Osteoblast (primary cell): ENCODE results near the gene THAP3. TPM values are rescaled to one million over a fixed set of nuclear protein-coding genes. Genes with fewer than 3 reads are reported as not detected.
A peak's percentile ranks its signal among the peaks of the same experiment; 100 is the strongest.
"Not testable (repeated sequence)": the region's sequence is repeated elsewhere in the genome, so short reads cannot be mapped to it uniquely, and the experiment has no call there.

Experiments used
- DNase-seq: peaks from one replicate; pipeline ENCODE4 v3.0.0; 2011; ENCODE audit warnings: low spot score, mixed read lengths; ENCODE audit not compliant: insufficient read length; ENCODE audit errors: missing footprints
- H2AFZ ChIP-seq: 2 replicates; pipeline ENCODE4 v1.6.0; 2011; ENCODE audit warnings: mild to moderate bottlenecking, low read length
- H3K27ac ChIP-seq: 2 replicates; pipeline ENCODE4 v1.5.1; 2011; ENCODE audit warnings: mild to moderate bottlenecking, low read depth, low read length, moderate library complexity
- H3K27me3 ChIP-seq: 2 replicates; pipeline ENCODE4 v1.6.0; 2012; ENCODE audit warnings: mild to moderate bottlenecking, control low read depth, inconsistent platforms, low read length, moderate library complexity; ENCODE audit not compliant: insufficient read depth
- H3K36me3 ChIP-seq: 2 replicates; pipeline ENCODE4 v1.5.1; 2011; ENCODE audit warnings: mild to moderate bottlenecking, low read length, control low read depth, moderate library complexity; ENCODE audit not compliant: insufficient read depth
- H3K4me1 ChIP-seq: 2 replicates; pipeline ENCODE4 v1.5.1; 2011; ENCODE audit warnings: mild to moderate bottlenecking, low read length, control low read depth, moderate library complexity; ENCODE audit not compliant: insufficient read depth
- H3K4me2 ChIP-seq: 2 replicates; pipeline ENCODE4 v1.6.0; 2011; ENCODE audit warnings: mild to moderate bottlenecking, low read length; ENCODE audit not compliant: insufficient read depth
- H3K4me3 ChIP-seq: fragments of 200-600 bp; sonication (generic); 3 replicates; pipeline ENCODE4 v1.5.1; 2012; ENCODE audit warnings: mild to moderate bottlenecking, low read length, inconsistent platforms; ENCODE audit not compliant: insufficient read depth
- H3K79me2 ChIP-seq: 2 replicates; pipeline ENCODE4 v1.6.0; 2012; ENCODE audit warnings: mild to moderate bottlenecking, low read length, control low read depth, inconsistent platforms; ENCODE audit not compliant: insufficient read depth
- H3K9me3 ChIP-seq: 2 replicates; pipeline ENCODE4 v1.5.1; 2011; ENCODE audit warnings: low read depth, low read length, control low read depth
- H4K20me1 ChIP-seq: 2 replicates; pipeline ENCODE4 v1.6.0; 2012; ENCODE audit warnings: mild to moderate bottlenecking, low read length, control low read depth; ENCODE audit not compliant: insufficient read depth
- CTCF ChIP-seq: IDR thresholded peaks from 2 replicates; pipeline ENCODE4 v1.5.1; 2011; ENCODE audit warnings: mild to moderate bottlenecking, low read depth, low read length, moderate library complexity; ENCODE audit errors: extremely low read depth
- total RNA-seq: library from RNA; depleted of rRNA; stranded (reverse); fragments of >200 nt; gene quantifications from 2 replicates; pipeline ENCODE4 v1.2.3, GENCODE V29; 2012

The THAP3 gene
- total RNA-seq, 1 donor = 19.5 TPM

GRCh38 chr1:6638226-6638625, 13.6 kb downstream of the THAP3 start:
- DNase-seq = peak; percentile 97
- H3K4me2 ChIP-seq = peak overlapping the region; percentile 40

GRCh38 chr1:6640867-6641266, 16.2 kb downstream of the THAP3 start:
- H4K20me1 ChIP-seq, H3K27me3 ChIP-seq, H2AFZ ChIP-seq, H3K4me2 ChIP-seq, H3K9me3 ChIP-seq, H3K79me2 ChIP-seq, DNase-seq, H3K4me1 ChIP-seq, H3K27ac ChIP-seq, H3K4me3 ChIP-seq: not testable (repeated sequence)
- H3K36me3 ChIP-seq = peaks cover 44% of the 10 kb centered on the region

More at GRCh38 chr1:6638226-6638625, 13.6 kb downstream of the THAP3 start:
- no peak overlapping the region for H2AFZ ChIP-seq
- H3K4me3 ChIP-seq = peak overlapping the region; percentile 13
- no peaks in the 10 kb centered on the region for H3K79me2 ChIP-seq
- peak overlapping the region; percentile 33 for H3K27ac ChIP-seq
- TF ChIP-seq CTCF = no peak
- H3K4me1 ChIP-seq = no peaks in the 10 kb centered on the region
- H4K20me1 ChIP-seq = no peaks in the 10 kb centered on the region
- H3K9me3 ChIP-seq = no peaks in the 10 kb centered on the region
- no peaks in the 10 kb centered on the region for H3K27me3 ChIP-seq
- H3K36me3 ChIP-seq = peaks cover 60% of the 10 kb centered on the region

GRCh38 chr1:6645018-6645417, 20.4 kb downstream of the THAP3 start:
- Histone ChIP-seq H3K27me3 (no peaks in the 10 kb centered on the region), H3K4me3 (no peak overlapping the region), H3K79me2 (no peaks in the 10 kb centered on the region), H3K27ac (no peak overlapping the region), H3K4me2 (no peak overlapping the region), H3K36me3 (peaks cover 13% of the 10 kb centered on the region), H4K20me1 (peaks cover 3% of the 10 kb centered on the region), H2AFZ (no peak overlapping the region), H3K9me3 (no peaks in the 10 kb centered on the region), H3K4me1 (no peaks in the 10 kb centered on the region)
- peak; percentile 59 for DNase-seq
- TF ChIP-seq CTCF = no peak

GRCh38 chr1:6646499-6647148, 22.0 kb downstream of the THAP3 start:
- Histone ChIP-seq H3K4me3 (no peak overlapping the region), H3K9me3 (no peaks in the 10 kb centered on the region), H3K79me2 (no peaks in the 10 kb centered on the region), H3K27ac (no peak overlapping the region), H2AFZ (no peak overlapping the region), H4K20me1 (peaks cover 3% of the 10 kb centered on the region), H3K27me3 (no peaks in the 10 kb centered on the region), H3K4me1 (no peaks in the 10 kb centered on the region), H3K36me3 (peaks cover 16% of the 10 kb centered on the region), H3K4me2 (no peak overlapping the region)
- peak; percentile 63 for TF ChIP-seq CTCF
- peak; percentile 89 for DNase-seq
